WTC11 (cell line): ENCODE results near the gene IPO4. TPM values are rescaled to one million over a fixed set of nuclear protein-coding genes. Genes with fewer than 3 reads are reported as not detected.

ENCODE experiments used
- ARID4B ChIP-seq: sonication (generic); formaldehyde crosslinking; IDR thresholded peaks from 2 replicates; pipeline ENCODE4 v1.8.0; 2023; ENCODE audit warnings: missing genetic modification reagents, mild to moderate bottlenecking, borderline replicate concordance
- ATF3 ChIP-seq: sonication (generic); formaldehyde crosslinking; conservative IDR thresholded peaks from 2 replicates; pipeline ENCODE4 v1.8.1; 2022; ENCODE audit warnings: mild to moderate bottlenecking, missing genetic modification reagents
- CBFB ChIP-seq: sonication (generic); formaldehyde crosslinking; IDR thresholded peaks from 2 replicates; pipeline ENCODE4 v1.8.1; 2022; ENCODE audit warnings: mild to moderate bottlenecking, low read depth, missing genetic modification reagents
- CREM ChIP-seq: sonication (generic); formaldehyde crosslinking; IDR thresholded peaks from 2 replicates; pipeline ENCODE4 v1.8.1; 2022; ENCODE audit warnings: mild to moderate bottlenecking, missing genetic modification reagents, moderate library complexity
- CTCF ChIP-seq: fragments of 200-600 bp; IDR thresholded peaks from 2 replicates; pipeline ENCODE4 v1.8.0; 2022; ENCODE audit warnings: antibody characterized with exemption
- ELF4 ChIP-seq: sonication (generic); formaldehyde crosslinking; IDR thresholded peaks from 2 replicates; pipeline ENCODE4 v1.8.1; 2022; ENCODE audit warnings: low read depth, mild to moderate bottlenecking, moderate library complexity, missing genetic modification reagents
- FOXJ3 ChIP-seq: sonication (generic); formaldehyde crosslinking; IDR thresholded peaks from 2 replicates; pipeline ENCODE4 v1.9.0; 2021; ENCODE audit warnings: missing genetic modification reagents, mild to moderate bottlenecking, borderline replicate concordance
- FOXP1 ChIP-seq: sonication (generic); formaldehyde crosslinking; IDR thresholded peaks from 2 replicates; pipeline ENCODE4 v1.8.0; 2022; ENCODE audit warnings: missing genetic modification reagents, mild to moderate bottlenecking, moderate library complexity, borderline replicate concordance
- GRHL2 ChIP-seq: fragments of 250-450 bp; sonication (Bioruptor Pico); IDR thresholded peaks from 2 replicates; pipeline ENCODE4 v1.8.0; 2022; ENCODE audit warnings: mild to moderate bottlenecking, moderate library complexity; ENCODE audit not compliant: insufficient replicate concordance, severe bottlenecking
- GTF2I ChIP-seq: fragments of 250-450 bp; sonication (Bioruptor Pico); conservative IDR thresholded peaks from 2 replicates; pipeline ENCODE4 v1.4.0; 2021; ENCODE audit warnings: mild to moderate bottlenecking
- MAX ChIP-seq: sonication (generic); formaldehyde crosslinking; IDR thresholded peaks from 2 replicates; pipeline ENCODE4 v1.8.0; 2022; ENCODE audit warnings: mild to moderate bottlenecking, missing genetic modification reagents
- MXD4 ChIP-seq: fragments of 250-450 bp; sonication (Bioruptor Pico); IDR thresholded peaks from 2 replicates; pipeline ENCODE4 v1.8.0; 2021; ENCODE audit warnings: mild to moderate bottlenecking, moderate library complexity, borderline replicate concordance
- NR1H2 ChIP-seq: sonication (generic); formaldehyde crosslinking; IDR thresholded peaks from 2 replicates; pipeline ENCODE4 v1.9.0; 2021; ENCODE audit warnings: mild to moderate bottlenecking, moderate library complexity, missing genetic modification reagents
- NR2C2 ChIP-seq: sonication (generic); formaldehyde crosslinking; IDR thresholded peaks from 2 replicates; pipeline ENCODE4 v1.8.0; 2022; ENCODE audit warnings: mild to moderate bottlenecking, missing genetic modification reagents
- PRDM15 ChIP-seq: sonication (generic); formaldehyde crosslinking; IDR thresholded peaks from 2 replicates; pipeline ENCODE4 v1.8.0; 2022; ENCODE audit warnings: missing genetic modification reagents
- SP1 ChIP-seq: sonication (generic); formaldehyde crosslinking; conservative IDR thresholded peaks from 2 replicates; pipeline ENCODE4 v1.8.1; 2022; ENCODE audit warnings: missing genetic modification reagents
- TEAD4 ChIP-seq: sonication (generic); formaldehyde crosslinking; IDR thresholded peaks from 2 replicates; pipeline ENCODE4 v1.8.0; 2022; ENCODE audit warnings: mild to moderate bottlenecking, missing genetic modification reagents
- ZBTB21 ChIP-seq: sonication (generic); formaldehyde crosslinking; IDR thresholded peaks from 2 replicates; pipeline ENCODE4 v1.8.1; 2023; ENCODE audit warnings: mild to moderate bottlenecking, missing genetic modification reagents, borderline replicate concordance
- ZBTB43 ChIP-seq: sonication (generic); formaldehyde crosslinking; IDR thresholded peaks from 2 replicates; pipeline ENCODE4 v1.8.1; 2023; ENCODE audit warnings: mild to moderate bottlenecking, missing genetic modification reagents
- ZNF263 ChIP-seq: sonication (generic); formaldehyde crosslinking; IDR thresholded peaks from 2 replicates; pipeline ENCODE4 v1.8.1; 2022; ENCODE audit warnings: low read depth, mild to moderate bottlenecking, moderate library complexity, missing genetic modification reagents
- ZNF423 ChIP-seq: fragments of 250-450 bp; sonication (Bioruptor Pico); IDR thresholded peaks from 2 replicates; pipeline ENCODE4 v2.1.2; 2022; ENCODE audit warnings: mild to moderate bottlenecking, moderate library complexity
- ZNF512 ChIP-seq: sonication (generic); formaldehyde crosslinking; IDR thresholded peaks from 2 replicates; pipeline ENCODE4 v1.8.1; 2022; ENCODE audit warnings: missing genetic modification reagents, borderline replicate concordance
- total RNA-seq: library from RNA; stranded (reverse); gene quantifications from 3 replicates; pipeline ENCODE4 v1.2.3, GENCODE V29; 2021

The IPO4 gene
- total RNA-seq, 1 experiment from 2014 or later, result 128 TPM

GRCh38 chr14:24141097-24141880, 47.3 kb downstream of the IPO4 start, which contains the start of gene EMC9 (continued):
- TF ChIP-seq PRDM15 (no peak; the same call in 1 of the 2 replicates), MAX (peak; percentile 73; the same call in 1 of the 2 replicates), ELF4 (CRISPR knock-in tag) (no peak), ARID4B (no peak; the same call in 1 of the 2 replicates), NR2C2 (CRISPR knock-in tag) (no peak), ZBTB43 (CRISPR knock-in tag) (peak; percentile 77; the same call in 1 of the 2 replicates), NR1H2 (no peak), GTF2I (no peak), MXD4 (CRISPR knock-in tag) (no peak), CTCF (no peak), CBFB (CRISPR knock-in tag) (no peak), ZBTB21 (CRISPR knock-in tag) (peak; percentile 55; the same call in 1 of the 2 replicates), TEAD4 (no peak), CREM (CRISPR knock-in tag) (peak; percentile 61), ZNF423 (no peak), SP1 (CRISPR knock-in tag) (peak; percentile 68), GRHL2 (CRISPR knock-in tag) (no peak), ZNF263 (no peak), FOXP1 (CRISPR knock-in tag) (peak; percentile 83), FOXJ3 (CRISPR knock-in tag) (peak; percentile 16; the same call in 1 of the 2 replicates), ATF3 (0 out of 2 replicates have a peak, but pooled peaks have one; percentile 34), ZNF512 (no peak)
